Measurements from ENCODE around the gene OR10G3.

OR10G3 gene

DNA sequence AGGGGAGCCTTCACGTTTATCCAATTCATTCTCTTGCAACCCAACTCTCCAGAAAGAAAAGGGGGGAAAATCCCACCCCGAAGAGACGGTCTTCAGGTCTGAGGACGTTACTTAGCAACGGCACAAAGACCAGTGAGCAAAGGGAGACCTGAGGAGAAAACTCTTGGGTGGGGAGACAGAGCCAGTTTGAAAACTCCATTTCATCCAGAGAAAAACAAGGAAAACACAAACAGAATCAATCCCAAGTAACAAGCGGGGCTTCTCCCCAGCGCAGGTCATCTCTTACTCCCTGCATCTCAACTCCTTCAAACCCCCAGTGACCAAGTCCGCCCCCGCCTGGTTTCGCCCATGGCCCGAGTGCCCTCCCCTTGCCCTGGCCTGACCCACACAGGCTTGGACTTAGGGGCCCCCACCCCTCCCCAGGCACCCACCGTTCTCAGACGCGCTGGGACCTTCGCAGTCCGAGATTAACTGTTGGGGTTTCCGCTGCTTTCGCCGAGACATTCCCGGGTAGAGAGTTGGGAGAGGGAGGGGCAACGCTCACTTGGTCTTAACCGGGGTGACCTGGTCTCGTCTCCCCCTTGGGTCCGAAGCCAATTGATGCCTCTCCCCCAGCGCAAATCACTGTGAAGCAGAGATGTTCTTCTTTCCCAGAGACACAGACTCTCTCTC is 43.3 kb downstream of the OR10G3 start:
- in situ Hi-C loops (cut with MboI; ENCODE audit: low sequenced_read_pairs): no loop called here

DNA sequence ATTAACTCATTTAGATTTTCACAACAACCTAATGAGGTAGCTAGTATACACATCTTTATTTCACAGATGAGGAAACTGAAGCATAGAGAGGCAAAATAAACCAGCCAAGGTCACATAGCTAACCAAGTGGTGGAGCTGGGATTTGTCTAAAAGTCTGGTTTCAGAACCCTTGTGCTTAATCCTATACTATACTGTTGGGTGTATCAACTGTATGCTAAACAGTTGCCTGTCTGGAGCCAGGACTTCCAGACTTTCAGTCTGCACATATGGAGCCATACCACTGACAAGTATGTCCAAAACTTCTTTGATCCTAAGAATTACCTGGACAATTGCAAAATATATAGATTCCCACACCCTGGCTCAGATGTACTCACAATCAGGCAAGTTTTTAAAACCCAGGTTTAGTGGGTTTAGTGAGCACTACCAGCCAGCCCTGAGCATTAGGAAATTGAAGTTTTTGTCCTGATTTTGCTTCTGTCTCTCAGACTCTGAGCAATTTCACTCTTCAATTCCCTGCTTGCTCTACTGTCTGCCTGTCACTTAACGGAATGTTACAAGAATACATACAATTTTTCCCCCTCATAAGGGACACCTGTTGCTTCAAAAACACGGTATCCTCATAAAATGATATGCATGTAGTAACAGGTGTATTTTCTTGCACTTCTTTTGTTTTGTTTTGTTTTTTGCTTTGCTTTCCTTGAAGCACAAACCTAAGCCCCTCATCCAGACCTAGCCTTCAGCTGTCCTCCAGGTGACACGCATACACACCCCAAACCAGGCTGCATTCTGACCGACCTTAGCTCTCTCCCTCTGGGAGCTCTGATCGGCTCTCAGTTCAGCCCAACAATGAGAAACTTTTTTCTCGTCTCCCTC is 44.1 kb downstream of the OR10G3 start:
- in situ Hi-C loops (cut with MboI; ENCODE audit: low sequenced_read_pairs): no loop called here

DNA sequence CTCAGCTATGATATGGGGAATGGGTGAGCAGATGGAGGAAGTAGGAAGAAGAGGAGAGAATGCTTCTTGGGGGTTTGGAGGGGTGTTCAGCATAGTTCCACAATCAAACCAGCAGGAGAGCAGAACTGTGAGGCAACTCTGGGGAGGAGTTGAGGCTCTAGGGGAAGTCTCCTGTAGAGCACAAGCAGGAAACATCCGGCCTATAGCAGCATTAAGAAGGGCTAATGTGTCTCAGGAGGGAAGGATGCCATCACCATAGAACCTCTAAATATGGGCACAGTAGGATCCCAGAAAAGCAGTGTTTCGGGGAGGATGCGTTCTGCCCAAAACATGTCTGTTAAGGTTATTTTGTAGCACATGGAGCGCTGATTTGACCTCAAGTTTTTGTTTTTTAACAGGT is 45.3 kb downstream of the OR10G3 start:
- in situ Hi-C loops (cut with MboI; ENCODE audit: low sequenced_read_pairs): no loop called here

DNA sequence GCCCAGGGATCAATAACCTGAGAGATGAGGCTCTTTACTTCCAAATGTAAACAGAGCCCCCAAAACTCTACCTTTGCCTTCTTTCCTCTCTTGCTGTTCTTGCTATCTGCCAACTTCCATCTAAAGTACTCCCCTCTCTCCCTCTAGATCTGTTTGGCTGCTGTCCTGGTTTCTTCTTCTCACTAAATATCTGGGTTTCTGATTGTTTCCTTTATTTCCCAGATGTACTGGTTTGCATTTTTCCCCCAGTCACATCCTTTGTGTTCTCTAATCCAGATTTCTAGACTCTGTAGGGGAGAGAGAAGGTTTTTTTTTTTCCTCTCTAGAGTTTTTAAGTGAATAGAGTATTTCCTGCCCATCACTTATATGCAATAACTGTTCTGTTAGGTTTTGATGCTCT is 46.6 kb downstream of the OR10G3 start:
- in situ Hi-C loops (cut with MboI; ENCODE audit: low sequenced_read_pairs): no loop called here

DNA sequence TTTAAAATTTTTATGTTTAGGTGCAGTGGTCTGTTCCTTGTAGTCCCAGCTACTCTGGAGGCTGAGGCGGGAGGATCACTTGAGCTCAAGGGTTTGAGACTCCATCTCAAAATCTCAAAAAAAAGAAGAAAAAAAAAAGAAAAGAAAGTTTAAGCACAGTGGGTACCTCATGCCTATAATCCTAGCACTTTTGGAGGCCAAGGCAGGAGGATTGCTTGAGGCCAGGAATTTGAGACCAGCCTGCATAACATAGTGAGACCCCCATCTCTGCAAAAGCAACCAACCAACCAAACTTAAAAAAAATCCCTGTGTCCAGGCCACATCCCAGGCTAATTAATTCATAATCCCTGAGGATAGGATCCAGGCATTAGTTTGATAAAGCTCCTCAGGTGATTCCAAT is 50.4 kb downstream of the OR10G3 start:
- in situ Hi-C loops (cut with MboI; ENCODE audit: low sequenced_read_pairs): no loop called here

DNA sequence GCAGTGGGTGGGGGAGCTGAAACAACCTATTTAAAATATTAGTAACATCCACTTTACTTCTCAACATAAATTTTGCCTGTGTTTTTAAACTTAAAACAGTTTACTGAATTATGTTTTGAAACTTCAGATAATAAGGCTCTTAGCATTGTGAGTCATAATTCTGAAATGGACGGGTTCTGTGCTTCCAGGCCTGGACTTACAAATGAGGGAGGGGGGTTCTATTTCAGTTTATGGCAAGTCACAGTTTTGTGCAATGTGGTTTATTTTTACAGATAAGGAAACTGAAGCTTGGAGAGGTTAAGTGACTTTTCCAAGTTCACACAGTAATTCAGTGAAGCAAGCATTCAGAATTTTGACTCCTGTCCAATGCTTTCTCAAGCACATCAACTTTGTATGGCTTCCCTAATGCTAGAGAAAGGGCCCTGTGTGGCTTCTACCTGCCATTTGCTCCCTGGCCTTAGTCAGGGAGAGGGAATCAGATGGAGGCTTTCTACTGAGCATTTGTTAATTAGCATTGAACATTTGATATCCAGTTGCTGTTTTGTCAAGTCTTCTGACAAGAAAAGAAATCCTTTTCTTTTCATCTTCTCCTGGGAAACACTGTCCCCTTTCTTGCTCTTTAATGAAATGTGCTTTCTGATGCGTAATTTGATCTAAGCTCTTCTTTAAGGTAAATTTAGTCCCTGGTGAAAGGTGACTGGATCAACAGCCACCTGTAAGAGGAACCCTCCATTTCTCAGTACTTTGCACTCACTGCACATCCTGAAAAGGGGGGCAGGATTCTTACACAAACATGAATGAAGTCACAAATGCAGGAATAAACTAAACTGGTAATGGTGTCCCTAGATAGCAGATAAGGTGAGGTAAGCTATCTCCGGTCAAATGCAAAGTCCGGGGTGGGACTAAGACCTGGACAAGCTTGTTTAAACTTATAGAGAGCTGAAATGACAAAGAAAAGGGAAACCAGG is 51.2 kb downstream of the OR10G3 start:
- in situ Hi-C loops (cut with MboI; ENCODE audit: low sequenced_read_pairs): no loop called here

DNA sequence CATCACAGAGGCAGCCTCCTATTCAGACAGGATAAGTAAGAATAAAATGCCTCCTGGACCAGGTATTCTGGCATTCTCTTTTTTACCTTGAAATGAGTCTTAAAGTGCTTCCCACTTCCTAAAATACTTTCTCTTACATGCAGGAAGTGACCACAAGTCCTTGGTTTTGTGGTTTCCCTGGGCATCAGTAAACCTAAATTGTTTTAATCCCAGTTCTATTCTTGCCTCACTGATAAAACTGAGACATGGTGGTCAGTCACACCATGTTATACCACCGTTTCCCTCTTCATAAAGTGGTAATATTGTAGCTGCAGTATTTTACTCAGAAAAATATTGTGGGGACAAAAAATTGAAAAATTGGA is 52.6 kb downstream of the OR10G3 start:
- in situ Hi-C loops (cut with MboI; ENCODE audit: low sequenced_read_pairs): no loop called here

DNA sequence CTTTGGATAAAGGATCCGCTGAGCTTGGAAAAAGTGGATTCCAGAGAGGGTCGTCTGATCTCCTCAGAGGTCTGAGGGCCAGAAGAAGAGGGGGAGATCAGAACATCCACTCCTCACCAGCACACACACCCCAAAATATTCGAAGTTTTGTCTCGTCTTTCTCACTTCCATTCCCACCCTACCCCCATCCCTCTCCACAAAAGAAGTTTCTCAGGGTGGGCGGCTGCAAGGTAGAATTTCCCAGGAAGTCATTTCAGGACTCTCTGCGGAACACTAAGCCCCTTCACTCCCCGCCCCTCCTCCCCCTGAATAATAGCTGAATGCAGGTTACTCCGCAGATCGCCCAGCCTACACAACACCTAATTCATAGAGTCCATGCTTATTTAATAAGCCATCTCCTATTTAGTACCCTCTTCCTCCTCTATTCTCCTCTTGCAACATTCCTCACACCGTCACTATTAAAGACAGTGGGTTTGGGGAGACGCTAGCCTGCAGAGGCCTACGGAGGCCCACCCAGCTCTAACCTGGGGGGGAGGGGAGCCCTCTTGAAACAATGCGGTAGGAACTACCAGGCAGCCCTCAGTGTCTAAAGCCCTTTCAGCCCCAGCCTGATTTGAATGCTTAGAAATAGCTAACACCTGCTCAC is 53.1 kb downstream of the OR10G3 start:
- in situ Hi-C loops (cut with MboI; ENCODE audit: low sequenced_read_pairs): no loop called here

DNA sequence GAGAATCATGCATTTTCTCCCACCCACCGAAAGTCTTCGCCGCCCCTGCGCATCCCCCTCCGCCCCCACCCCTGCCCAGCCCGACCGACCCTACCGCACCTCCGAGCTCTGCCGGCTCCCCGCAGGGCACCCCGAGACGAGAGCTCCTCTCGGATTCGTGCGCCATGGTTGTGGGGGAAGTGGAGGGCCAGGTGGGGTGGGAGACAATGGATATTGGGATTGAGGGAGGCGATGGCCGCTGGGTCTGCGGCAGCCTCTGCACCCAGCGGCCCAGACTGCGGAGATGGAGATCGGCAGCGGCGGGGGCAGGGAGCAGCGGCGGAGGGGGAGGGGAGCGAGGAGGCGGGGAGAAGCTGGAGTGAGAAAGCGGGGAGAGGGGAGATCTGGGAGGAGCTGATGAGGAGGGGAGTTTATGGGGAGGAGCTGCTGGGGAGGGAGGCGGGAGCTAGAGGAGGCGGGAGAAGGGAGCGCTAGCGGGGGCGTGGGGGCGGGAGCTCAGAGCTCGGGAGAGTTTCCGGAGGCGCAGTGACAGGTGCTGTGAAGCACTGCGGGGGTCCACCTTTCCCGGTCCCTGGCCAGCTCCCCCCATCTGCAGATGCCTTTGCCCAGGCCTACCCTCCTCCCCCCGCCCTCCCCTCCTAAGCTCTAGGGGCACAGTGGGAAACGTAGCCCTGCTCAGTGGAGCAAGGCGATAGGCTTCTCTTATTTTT is 53.8 kb downstream of the OR10G3 start, which contains the start of gene SALL2:
Gene SALL2, minus strand, starts transcription at position 385 of the 710 bp plus-strand sequence. Its CDS starts 219 bp downstream, at position 166.
- in situ Hi-C loops (cut with MboI; ENCODE audit: low sequenced_read_pairs): no loop called here

DNA sequence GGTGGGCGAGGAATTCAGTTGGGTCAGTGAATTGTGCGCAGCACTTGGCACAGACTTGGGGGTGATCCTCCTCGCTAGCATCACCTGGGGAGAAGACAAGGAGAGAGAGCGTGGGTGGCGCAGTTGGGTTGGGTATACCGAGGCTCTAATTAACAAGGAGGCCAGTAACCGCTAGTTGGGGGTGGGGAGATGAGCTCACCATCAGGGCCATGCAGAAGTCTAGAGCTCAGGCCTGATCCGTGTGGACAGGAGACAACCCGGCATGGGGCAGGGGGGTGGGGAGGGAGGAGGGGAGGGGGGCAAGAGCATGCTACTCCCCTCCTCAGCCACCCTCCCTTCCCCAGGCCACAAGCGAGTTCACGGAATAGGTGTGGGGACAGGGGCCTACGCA is 54.3 kb downstream of the OR10G3 start:
- in situ Hi-C loops (cut with MboI; ENCODE audit: low sequenced_read_pairs): no loop called here

DNA sequence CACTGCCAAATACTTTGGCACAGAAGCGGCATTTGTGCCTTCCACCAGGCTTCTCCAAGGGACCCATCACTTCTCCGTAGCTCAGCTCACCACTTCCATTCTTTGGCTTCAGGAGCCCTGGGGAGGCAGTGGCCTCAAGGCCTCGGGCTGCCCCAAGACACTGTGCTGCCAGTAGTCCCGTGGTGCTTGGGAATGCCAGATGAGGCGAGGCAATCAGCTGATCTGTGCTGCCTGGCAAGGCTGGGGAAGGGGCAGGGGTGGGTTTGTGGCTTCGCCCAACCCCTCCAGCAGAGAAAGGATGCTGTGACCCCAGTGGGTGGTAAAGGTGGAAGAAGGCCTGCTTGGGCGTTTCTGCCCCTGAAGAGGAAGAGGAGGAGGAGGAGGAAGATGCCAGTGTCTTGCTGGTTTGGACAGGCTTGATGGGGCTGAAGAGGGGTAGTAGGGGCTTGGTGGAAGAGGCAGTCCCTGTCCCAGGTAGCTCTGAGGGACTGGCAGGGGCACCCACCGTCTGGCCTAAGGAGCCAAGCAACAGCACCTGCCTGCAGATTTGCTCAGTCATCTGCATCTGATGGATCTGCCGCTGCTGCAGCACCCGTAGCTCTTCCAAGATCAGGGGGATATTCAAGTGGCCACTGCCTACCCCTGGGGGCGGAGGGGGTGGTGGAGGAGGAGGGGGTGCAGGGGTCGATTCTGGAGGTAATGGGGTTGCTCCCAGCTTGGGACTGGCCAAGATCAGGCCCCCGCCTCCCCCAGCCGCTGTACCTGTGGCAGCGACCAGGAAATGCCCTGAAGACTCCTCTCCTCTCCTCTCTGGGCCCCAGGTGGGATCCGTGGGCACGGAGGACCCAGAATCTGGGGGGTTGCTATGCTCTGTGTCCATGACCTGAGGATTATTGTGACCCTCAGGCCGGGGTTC is 55.0 kb downstream of the OR10G3 start:
- in situ Hi-C loops (cut with MboI; ENCODE audit: low sequenced_read_pairs): no loop called here

DNA sequence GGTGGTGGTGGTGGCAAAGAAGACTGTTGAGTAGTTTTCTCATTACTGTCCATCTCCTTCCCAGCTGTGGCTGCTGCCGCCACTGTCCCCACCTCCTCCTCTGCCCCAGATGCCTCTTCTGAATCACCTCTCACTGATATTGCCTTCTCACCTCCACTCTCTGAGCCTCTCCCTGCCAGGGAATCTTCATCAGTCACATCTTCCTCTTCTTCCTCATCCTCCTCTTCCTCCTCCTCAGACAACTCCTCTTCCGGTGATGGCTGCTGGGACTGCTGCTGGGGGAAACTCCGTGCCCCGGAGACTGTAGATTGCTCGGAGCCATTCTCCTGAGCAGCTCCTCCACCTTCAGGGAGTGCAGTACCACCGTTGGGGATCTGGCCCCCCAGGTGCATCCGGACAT is 56.7 kb downstream of the OR10G3 start:
- in situ Hi-C loops (cut with MboI; ENCODE audit: low sequenced_read_pairs): no loop called here

DNA sequence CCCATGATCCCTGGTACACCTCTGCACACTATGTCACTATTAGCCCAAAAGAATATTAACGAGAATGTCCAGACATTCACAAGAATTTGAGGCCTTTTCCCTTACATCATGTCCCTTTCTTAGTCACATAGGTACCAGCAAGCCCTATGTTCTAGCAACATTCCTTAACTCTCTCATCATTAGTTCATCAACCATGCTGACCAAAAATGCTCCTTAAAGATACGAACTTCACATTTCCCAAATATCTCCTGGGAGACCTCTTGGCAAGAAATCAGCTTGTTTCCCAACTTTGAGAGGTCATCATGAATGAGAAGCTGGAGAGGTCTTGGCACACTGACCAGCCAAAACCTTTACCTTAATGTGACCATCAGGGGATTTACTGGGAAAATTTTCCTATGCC is 58.4 kb downstream of the OR10G3 start:
- in situ Hi-C loops (cut with MboI; ENCODE audit: low sequenced_read_pairs): no loop called here

DNA sequence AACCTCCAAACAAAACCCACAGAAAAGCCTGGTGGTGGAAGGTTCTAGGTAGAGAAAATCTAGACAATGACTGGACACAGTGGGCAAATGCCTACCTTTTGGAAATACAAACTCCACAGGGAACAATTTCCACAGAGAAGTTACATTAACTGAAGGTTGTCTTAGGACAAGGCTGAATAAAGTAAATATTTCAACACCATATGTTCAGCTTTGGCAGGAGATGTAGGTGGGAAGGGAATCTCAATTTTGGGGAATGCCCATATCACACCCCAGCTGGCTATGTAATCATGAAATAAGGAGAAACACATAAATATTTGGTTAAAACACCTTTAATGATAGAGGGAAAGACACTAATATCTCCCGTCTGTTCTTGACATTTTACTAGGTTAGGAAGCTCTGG is 59.1 kb downstream of the OR10G3 start:
- in situ Hi-C loops (cut with MboI; ENCODE audit: low sequenced_read_pairs): no loop called here

DNA sequence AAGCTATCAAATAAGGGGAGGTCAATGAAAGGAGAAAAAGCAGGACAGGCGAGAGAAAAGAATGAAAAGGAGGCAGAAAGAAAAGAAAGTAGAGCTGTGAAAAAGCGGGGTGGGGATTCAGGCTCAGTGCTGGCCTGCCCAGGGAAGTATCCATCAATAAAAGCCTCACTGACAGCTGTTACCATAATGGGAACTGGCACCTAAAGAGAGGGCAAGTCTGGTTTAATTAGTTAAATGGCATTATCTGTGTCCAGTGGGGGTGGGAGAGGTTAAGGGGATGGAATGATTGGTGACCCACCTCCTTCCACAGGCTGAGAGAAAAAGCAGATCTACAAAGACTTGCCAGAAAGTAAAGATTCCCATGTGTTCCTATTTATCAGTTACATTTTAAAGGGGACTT is 61.2 kb downstream of the OR10G3 start:
- in situ Hi-C loops (cut with MboI; ENCODE audit: low sequenced_read_pairs): no loop called here

Measured in hTERT RPE-1 (cell line).